HG03159 (cell line): ENCODE measurements around the gene PSPN.

Experiments used
- ATAC-seq: cut with Tn5 transposase; IDR thresholded peaks from one replicate; pipeline ENCODE4 v1.9.1; 2021; ENCODE audit warnings: mild to moderate bottlenecking, moderate library complexity; ENCODE audit not compliant: unreplicated experiment

PSPN gene, protein sequence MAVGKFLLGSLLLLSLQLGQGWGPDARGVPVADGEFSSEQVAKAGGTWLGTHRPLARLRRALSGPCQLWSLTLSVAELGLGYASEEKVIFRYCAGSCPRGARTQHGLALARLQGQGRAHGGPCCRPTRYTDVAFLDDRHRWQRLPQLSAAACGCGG

DNA sequence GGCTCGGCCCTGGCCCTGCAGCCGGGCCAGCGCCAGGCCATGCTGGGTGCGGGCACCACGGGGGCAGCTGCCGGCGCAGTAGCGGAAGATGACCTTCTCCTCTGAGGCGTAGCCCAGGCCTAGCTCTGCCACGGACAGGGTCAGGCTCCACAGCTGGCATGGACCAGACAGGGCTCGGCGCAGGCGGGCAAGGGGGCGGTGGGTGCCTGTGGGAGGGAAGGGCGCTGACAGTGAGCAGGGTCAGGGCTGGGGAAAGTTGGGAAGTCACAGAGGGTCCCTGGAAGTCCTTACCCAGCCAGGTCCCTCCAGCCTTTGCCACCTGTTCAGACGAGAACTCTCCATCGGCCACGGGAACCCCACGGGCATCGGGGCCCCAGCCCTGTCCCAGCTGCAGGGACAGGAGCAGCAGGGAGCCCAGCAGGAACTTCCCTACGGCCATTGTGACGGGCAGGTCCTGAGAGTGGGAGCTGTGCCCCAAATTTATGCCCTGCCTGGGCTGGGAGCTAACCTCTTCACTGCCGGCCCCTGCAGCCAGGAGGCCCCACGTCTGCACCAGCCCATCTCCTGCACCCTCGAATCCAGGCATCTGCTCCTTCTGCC is at the start of gene PSPN:
PSPN (minus strand) TSS at position 523 of the 600 bp plus-strand sequence; CDS start at position 439, 84 bp downstream.
- ATAC-seq, result no peak

DNA sequence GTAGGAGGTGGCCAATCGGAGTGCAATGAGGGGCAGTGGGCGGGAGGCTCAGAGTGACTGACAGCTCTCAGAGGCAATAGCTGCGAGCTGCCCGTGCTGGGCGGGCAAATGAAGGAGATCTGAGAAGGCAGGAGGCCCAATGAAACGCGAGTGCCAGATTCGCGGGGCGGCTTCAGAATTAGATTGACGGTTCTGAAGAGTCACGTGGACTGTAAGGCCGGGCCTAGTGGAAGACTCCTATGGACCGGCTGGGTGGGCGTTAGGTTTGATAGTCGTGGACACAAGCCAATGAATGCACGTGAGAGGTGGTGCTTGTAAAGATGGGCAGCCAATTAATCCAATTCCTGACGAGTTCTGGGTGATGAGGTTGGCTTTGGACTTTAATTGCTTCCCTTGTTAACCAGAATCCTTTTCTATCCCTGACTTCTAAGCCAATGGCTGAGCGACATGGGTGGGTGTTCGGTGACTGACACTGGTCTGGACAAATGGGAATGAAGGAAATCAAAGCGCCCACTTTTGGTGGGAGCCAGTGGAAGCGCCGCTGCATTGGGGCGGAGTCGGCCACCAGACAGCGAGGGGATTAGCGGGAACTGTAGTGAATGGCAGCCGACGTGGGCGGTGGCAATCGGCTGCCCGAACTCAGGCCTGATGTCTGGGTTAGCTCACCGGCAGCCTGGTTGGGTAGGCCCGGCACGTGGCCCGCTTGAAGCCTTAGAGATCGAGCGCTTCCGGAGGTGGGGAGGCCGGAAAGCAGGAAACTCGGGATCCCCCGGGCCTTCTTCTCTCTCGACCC is 49.4 kb upstream of the PSPN start:
- peak; percentile 89 for ATAC-seq

DNA sequence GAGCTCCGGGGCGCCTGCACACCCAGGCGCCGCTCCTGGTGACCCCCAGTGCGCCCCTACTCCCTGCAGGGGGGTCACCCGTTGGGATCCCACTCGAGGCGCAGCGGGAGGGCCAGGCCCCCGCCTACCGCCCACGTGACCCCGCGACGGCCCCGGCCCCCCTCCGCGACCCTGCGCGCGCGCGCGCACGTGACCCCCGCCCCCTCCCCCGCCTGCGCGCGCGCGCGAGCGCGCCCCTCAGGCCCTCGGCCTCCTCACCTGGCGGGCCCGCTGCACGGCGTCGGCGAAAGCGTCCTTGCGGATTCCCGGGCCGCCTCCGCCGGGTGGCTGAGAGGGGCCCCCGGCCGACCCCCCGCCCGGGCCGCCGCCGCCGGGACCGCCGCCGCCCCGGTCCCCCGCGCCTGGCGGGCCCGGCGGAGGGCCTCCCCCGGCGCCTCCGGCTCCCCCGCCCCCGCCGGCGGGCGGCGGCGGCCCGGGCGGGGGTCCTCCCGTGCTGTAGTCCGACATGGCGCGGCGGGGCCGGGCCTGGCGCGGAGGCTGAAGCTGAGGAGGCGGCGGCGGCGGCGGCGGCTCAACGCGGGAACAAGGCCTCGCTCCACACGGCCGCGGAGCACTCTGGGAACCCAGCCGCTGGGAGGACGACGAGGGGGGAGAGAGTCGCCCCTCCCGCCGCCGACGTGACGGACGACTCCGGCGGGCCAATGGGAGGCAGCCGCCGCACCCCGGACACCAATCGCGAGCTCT is 48.6 kb upstream of the PSPN start, which contains the start of gene KHSRP:
KHSRP (minus strand) TSS at position 617 of the 744 bp plus-strand sequence; CDS start at position 507, 110 bp downstream.
- ATAC-seq, result no peak

DNA sequence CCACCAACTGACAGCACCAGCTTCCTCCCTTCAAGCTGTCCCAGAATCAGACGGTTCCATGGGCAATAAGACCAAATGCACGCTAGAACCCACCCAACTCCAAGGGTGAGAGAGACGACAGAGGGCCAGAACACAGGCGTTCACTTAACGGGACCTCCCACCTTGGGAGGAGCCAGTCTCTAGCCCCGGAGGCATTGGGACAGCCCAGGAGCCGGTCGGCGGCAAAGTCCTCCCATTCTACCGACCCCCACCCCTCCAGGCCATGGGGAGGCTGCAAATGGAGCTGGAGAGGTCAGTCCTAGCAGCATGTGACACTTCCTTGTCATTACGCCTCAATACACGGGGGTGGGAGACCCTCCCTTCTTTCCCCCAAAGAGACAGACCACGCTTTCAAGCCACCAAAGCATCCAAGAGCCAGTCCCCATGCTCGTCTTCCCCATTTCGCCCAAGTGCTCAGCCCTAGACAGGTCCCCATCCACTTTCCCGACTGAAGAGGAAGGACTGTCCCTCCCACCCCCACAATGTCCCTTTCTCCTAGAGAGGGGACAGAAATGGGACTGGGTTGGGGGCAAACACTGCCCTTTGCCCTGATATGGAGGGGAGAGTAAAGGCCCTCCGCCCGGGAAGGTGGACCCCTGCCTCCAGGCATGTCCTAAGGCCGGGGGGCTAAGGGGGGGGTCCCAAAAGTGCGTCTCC is 47.9 kb upstream of the PSPN start:
- no peak for ATAC-seq

- no peak for ATAC-seq
These were observed 45.6 kb upstream of the PSPN start for GRCh38 chr19:6421075-6422014.

DNA sequence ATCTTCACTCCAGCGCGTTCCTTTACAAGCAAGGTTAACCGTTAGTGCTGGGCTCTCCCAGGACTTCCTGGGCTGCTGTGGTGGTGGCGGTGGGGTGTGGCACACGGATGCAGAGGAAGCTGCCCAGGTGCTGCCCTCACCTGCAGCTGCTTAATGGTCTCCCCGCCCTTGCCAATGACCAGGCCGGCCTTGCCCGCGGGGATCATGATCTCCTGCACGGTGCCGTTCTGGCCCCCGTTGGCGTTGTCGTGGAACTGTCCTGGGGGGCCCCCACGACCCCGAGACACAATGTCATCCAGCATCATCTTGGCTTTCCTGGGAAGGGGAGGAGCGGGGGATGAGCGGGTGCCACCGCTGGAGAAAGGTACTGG is 42.8 kb upstream of the PSPN start:
- ATAC-seq, result no peak

- no peak for ATAC-seq
These were observed 42.2 kb upstream of the PSPN start for GRCh38 chr19:6417713-6418561.

DNA sequence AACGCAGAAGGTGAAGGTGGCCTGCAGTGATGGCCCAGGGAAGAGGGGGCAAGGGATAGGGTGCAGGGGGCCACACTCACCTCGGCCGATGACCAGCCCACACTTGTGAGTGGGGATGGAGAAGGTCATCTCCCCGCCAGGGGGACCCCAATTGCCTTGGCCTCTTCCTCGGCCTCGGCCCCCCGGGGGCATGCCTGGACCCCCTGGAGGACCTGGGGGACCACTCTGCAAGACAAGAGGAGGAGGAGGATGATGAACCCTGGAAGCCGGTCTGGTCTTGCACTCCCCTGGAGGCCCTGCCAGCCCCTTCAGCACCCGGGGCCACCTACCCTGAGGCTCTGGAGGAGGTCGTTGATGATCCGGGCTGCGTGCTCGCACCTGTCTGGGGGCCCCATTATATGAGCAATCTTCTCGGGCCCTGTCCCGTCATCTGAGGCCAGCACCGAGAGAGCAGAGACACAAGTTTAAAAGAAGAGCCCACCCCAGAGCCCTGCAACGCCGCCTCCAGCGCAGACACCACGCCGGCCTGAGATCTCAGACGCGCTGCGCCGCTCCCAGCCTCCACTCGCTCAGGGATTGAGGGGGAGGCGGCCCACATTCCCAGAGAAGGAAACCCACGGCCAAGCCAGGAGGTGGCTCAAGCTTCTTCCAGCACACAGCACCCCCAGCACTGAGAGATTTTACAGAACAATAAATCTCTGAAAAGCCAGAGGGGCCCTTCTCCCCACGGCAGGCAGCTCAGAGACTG is 41.1 kb upstream of the PSPN start:
- no peak for ATAC-seq

DNA sequence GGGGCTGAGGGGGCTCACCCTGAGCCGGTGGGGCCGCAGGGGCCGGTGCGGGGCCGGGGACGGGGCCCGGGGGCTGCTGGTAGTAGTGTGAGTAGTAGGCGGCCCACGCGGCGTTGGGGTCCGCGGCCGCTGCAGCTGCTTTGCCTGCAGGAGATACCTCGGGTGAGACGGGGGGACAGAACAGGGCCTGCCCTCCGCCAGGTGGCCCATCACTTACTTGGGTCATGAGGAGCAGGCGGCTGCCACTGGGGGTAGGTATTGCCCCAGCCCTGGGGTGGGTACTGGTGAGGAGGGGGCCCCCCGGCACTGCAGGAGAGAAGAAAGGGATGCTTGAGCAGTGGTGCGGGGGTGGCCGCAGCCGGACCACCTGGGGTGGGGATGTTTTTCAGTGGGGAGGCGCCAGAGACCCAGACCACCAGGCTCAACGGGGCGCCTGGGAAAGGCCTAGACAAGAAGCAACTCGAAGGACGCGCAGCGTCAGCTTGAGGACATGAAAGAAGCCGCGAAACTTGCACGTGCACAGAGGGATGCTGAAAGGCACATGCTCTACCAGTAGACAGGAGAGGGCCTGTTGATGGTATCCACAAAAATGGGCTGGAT is 40.0 kb upstream of the PSPN start:
- ATAC-seq, result no peak

DNA sequence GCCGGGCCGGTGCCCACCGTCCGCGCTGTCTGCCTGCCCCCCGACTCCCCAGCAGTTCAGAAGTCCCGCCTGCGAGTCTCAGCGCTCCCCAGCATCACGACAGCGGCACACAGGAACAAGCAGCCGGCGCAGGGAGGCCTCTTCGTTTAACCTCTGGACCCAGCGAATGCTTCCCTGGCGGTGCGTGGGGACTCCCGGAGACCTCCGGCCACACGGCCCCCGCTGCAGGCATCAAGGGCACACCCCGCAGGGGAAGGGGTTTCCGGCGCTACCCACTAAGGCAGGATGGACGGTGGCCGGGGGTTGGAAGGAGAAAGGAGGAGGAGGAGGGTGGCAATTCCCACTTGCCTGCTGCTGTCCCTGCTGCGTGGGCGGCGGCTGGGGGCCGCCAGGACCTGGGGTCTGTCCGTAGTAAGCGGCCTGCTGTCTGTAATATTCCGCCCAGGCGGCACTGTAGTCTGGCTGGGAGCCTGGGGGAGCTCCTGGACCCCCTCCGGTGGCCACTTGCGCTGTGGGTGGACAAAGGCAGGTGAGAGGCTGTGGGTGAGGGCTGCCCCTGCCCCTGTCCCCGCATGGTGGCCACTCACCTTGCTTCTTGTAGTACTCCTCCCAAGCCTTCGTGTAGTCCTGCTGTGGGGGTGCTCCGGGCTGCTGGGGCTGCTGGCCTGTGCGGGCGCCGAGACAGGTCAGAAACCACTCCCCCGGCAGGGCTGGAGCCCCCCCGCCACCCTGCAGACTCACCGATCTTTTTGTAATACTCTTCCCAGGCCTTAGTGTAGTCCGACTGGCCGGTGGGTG is 39.3 kb upstream of the PSPN start:
- ATAC-seq, result no peak

DNA sequence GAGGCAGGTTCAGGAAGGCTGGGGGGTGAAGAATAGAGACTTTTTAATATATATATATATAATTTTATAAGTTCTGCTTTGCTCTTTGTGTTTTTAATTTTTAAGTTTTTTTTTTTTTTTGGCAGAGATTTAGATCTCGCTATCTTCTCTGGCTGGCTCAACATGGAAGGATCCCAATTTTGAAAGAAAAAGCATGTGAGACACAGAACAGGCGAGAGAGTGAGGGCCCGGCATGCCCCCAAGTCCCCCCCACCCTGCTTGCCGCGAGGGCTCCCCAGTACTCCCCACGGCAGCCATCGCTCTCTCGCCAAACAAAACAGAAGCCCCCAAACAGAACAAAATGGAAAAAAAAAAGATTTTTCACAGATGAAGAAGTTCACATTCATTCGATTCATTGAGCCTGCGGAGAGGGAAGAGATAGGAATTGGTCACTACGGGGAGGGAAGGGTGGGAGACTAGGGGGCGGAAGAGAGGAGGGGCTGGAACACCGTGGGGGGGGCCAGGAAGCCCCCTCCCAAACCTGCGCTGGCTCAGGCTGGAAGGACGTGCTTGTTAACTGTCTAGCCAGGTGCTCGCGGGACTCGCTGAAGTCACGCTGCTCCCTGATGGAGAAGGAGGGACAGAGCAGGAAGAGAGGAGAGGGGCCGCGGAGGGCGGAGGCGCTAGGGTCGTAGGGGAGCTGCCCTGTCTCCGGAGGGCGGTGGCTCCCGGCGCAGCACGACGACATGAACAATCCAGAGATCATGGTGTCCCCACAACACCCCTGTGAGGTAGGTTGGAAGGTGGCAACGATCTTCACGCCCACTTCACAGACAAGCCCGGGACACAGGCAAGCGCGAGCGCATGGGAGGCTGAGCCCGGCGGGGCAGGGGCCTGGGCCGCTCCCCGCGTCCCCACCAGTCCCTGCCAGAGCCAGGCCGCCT is 38.2 kb upstream of the PSPN start:
- no peak for ATAC-seq

DNA sequence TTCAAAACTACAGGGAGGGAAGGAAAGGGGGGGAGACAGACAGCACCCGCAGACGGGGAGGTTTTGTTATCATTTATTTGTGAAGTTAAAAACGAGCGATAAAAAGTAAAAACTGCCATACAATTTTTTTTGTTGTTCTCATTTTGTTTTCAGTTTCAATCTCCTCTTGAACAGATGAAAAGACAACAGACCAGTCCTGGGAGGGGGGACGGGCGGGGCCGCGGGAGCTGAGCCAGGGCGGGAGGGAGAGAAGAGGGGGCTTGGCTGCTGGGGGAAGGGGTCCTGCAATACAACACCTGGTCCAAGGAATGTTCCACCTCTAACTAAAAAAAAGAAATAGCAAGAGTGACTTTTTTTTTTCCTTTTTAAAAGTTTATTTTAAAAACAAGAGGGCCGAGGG is 37.6 kb upstream of the PSPN start:
- ATAC-seq, result no peak

DNA sequence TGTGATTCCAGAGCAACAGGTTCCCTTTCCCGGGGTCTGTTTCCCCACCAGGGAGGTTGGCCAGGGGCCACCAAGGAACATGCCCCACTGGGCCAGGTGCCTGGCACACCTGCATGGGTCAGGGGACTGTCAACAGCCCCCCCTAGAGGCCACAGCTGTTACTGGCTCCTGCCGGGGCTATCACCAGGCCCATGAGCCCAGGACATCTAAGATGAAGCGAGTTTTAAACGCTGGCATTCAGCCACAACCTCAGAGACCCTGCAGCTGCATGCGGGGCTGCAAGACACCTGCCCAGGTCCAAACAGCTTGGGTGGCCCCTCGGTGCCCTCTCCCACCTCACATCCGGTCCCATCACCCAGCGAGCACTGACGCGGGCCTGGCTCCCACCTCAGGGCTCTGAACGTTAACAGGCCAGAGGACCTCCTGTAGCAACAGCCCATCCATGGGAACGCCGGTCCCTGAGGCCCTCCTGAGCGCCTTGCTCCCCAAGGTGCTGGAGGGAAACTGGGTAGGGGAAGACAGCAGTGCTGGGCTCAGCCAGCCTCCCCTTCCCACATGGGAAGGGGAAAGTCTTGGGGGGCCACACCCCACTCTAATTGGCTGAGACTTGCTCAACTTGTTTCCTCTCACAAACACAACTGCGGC is 36.8 kb upstream of the PSPN start:
- no peak for ATAC-seq

DNA sequence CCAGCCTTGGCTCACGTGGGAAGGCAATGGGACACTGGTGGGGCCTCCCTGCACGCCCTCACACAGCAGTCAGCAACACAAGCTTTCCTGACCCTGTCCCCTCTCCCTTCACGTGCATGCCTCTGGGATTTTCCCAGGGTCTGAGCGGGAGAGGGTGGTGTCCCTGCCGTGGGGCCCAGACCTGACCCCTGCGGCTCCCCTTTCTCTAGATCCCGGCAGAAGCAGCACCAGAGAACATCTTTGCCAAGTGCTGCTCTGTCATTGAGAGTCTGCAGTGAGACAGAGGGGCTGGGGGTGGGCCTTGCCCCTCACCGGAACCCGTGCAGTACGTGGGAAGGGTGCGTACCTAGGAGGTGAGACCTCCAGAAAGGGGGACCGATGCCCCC is 36.3 kb upstream of the PSPN start:
- no peak for ATAC-seq

GRCh38 chr19:6409346-6409745 is 33.6 kb upstream of the PSPN start:
- no peak for ATAC-seq
